ENCODE results near the gene LGR5. TPM values are rescaled to one million over a fixed set of nuclear protein-coding genes. Genes with fewer than 3 reads are reported as not detected.

LGR5 gene
- total RNA-seq, 2 donors from 2014 or later = 0.64 to 0.91 TPM

DNA sequence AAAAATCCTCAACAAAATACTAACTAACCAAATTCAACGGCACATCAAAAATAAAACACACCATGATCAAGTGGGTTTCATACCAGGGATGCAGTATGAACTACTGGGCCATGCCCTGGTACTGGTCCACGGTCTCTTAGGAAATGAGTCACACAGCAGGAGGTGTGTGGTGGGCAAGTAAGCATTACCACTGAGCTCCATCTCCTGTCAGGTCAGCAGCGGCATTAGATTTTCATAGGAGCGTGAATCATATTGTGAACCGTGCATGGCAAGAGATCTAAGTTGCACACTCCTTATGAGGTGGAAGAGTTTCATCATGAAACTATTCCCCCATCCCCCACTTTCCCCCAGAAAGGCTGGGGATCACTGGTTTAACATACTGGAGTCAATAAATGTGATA is 6.7 kb upstream of the LGR5 start:
- H3K27me3 ChIP-seq (replicated peaks; ENCODE audit: insufficient read depth) = peaks cover 2% of the 10 kb centered on the region
- H3K4me3 ChIP-seq = no peak overlapping the region
- intact Hi-C loops (cut with DNase I) = no loop called here
- no peaks in the 10 kb centered on the region for H3K4me1 ChIP-seq (replicated peaks)
- DNase-seq (ENCODE audit: low spot score) = no peak
- TF ChIP-seq POLR2A (IDR thresholded peaks at IDR 0.05) = no peak
- TF ChIP-seq CTCF (IDR thresholded peaks at IDR 0.05) = no peak
- TF ChIP-seq POLR2AphosphoS5 (IDR thresholded peaks at IDR 0.05) = no peak
- H3K9me3 ChIP-seq = no peaks in the 10 kb centered on the region
- no peak overlapping the region for H3K27ac ChIP-seq
- H3K36me3 ChIP-seq = no peaks in the 10 kb centered on the region
- WGBS = 97% methylated on average over 5 of the region's 5 CpGs

- intact Hi-C loops (cut with DNase I) = no loop called here
- Histone ChIP-seq H3K4me1 (replicated peaks) (peaks cover 7% of the 10 kb centered on the region), H3K9me3 (no peaks in the 10 kb centered on the region), H3K27me3 (replicated peaks; ENCODE audit: insufficient read depth) (peaks cover 6% of the 10 kb centered on the region), H3K36me3 (no peaks in the 10 kb centered on the region), H3K4me3 (no peak overlapping the region), H3K27ac (no peak overlapping the region)
- no peak for DNase-seq (ENCODE audit: low spot score)
- TF ChIP-seq CTCF (IDR thresholded peaks at IDR 0.05) (no peak), POLR2AphosphoS5 (IDR thresholded peaks at IDR 0.05) (no peak)
Observed at GRCh38 chr12:71436696-71437095, 2.9 kb upstream of the LGR5 start.

GRCh38 chr12:71438670-71439361 is 782 bp upstream of the LGR5 start:
- Histone ChIP-seq H3K36me3 (no peaks in the 10 kb centered on the region), H3K27ac (no peak overlapping the region), H3K4me3 (peak overlapping the region in 1 of 2 donors; percentile 35), H3K4me1 (replicated peaks) (peaks cover 7% of the 10 kb centered on the region), H3K9me3 (no peaks in the 10 kb centered on the region), H3K27me3 (replicated peaks; ENCODE audit: insufficient read depth) (peaks cover 6% of the 10 kb centered on the region)
- intact Hi-C loops (cut with DNase I) = no loop called here
- TF ChIP-seq POLR2A (IDR thresholded peaks at IDR 0.05) = no peak
- no peak for TF ChIP-seq POLR2AphosphoS5 (IDR thresholded peaks at IDR 0.05)
- TF ChIP-seq CTCF (IDR thresholded peaks at IDR 0.05) = no peak
- no peak for DNase-seq (ENCODE audit: low spot score)
- 3% methylated on average over 17 of the region's 17 CpGs for whole genome bisulfite sequencing

DNA sequence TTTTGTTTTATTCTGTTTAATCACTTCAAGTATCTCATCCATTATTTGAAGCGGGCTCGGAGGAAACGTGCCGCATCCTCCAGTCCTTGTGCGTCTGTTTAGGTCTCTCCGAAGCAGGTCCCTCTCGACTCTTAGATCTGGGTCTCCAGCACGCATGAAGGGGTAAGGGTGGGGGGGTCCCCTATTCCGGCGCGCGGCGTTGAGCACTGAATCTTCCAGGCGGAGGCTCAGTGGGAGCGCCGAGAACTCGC is 311 bp upstream of the LGR5 start:
- H3K4me3 ChIP-seq = peak overlapping the region; percentile 26 to 35
- DNase-seq (ENCODE audit: low spot score) = no peak
- H3K27ac ChIP-seq = no peak overlapping the region
- peaks cover 6% of the 10 kb centered on the region for H3K27me3 ChIP-seq (replicated peaks; ENCODE audit: insufficient read depth)
- H3K9me3 ChIP-seq = no peaks in the 10 kb centered on the region
- intact Hi-C loops (cut with DNase I) = no loop called here
- no peaks in the 10 kb centered on the region for H3K36me3 ChIP-seq
- TF ChIP-seq POLR2A (IDR thresholded peaks at IDR 0.05) = no peak
- TF ChIP-seq CTCF (IDR thresholded peaks at IDR 0.05) = no peak
- TF ChIP-seq POLR2AphosphoS5 (IDR thresholded peaks at IDR 0.05) = no peak
- WGBS = under 1% methylated on average over 15 of the region's 17 CpGs
- H3K4me1 ChIP-seq (replicated peaks) = peaks cover 7% of the 10 kb centered on the region

- H3K9me3 ChIP-seq = no peaks in the 10 kb centered on the region
- no peak for DNase-seq (ENCODE audit: low spot score)
- WGBS = under 1% methylated on average over 27 of the region's 27 CpGs
- TF ChIP-seq POLR2AphosphoS5 (IDR thresholded peaks at IDR 0.05) (no peak), CTCF (IDR thresholded peaks at IDR 0.05) (no peak), POLR2A (IDR thresholded peaks at IDR 0.05) (no peak)
- H3K36me3 ChIP-seq = no peaks in the 10 kb centered on the region
- H3K4me3 ChIP-seq = peak overlapping the region; percentile 26 to 35
- H3K4me1 ChIP-seq (replicated peaks) = peaks cover 7% of the 10 kb centered on the region
- H3K27ac ChIP-seq = no peak overlapping the region
- peaks cover 6% of the 10 kb centered on the region for H3K27me3 ChIP-seq (replicated peaks; ENCODE audit: insufficient read depth)
- intact Hi-C loops (cut with DNase I) = no loop called here
Observed at GRCh38 chr12:71440345-71440762, 756 bp downstream of the LGR5 start.
